SHP77 treated with DMSO at 0.1 percent for 48 hours (cell line): Measurements from ENCODE around the gene COG3.

ENCODE experiments used
- DNase-seq: peaks from one replicate; lab custom pipeline; 2025; lab: John Stamatoyannopoulos, UW

The COG3 gene

GRCh38 chr13:45506811-45507210, 42.1 kb downstream of the COG3 start:
- no peak for DNase-seq

GRCh38 chr13:45508776-45509175, 44.0 kb downstream of the COG3 start:
- DNase-seq: no peak

GRCh38 chr13:45510672-45511071, 45.9 kb downstream of the COG3 start:
- no peak for DNase-seq

- DNase-seq: no peak
These were observed 46.8 kb downstream of the COG3 start for GRCh38 chr13:45511310-45512097.

- DNase-seq: no peak
These were observed 47.4 kb downstream of the COG3 start for GRCh38 chr13:45512098-45512496.

GRCh38 chr13:45516757-45517156, 52.0 kb downstream of the COG3 start:
- no peak for DNase-seq

GRCh38 chr13:45518525-45519245, 53.9 kb downstream of the COG3 start:
- no peak for DNase-seq

- no peak for DNase-seq
These were observed 54.8 kb downstream of the COG3 start for GRCh38 chr13:45519493-45519892.

- DNase-seq: no peak
These were observed 56.6 kb downstream of the COG3 start for GRCh38 chr13:45521297-45521696.

GRCh38 chr13:45522571-45522970, 57.8 kb downstream of the COG3 start:
- no peak for DNase-seq

GRCh38 chr13:45527699-45528462, 63.1 kb downstream of the COG3 start:
- no peak for DNase-seq

- DNase-seq: no peak
These were observed 65.0 kb downstream of the COG3 start for GRCh38 chr13:45529758-45530157.

- DNase-seq: no peak
These were observed 69.9 kb downstream of the COG3 start for GRCh38 chr13:45534604-45535003.

GRCh38 chr13:45536224-45536623, 71.5 kb downstream of the COG3 start:
- no peak for DNase-seq

GRCh38 chr13:45537516-45537915, 72.8 kb downstream of the COG3 start:
- DNase-seq: no peak

GRCh38 chr13:45538382-45538781, 73.6 kb downstream of the COG3 start:
- no peak for DNase-seq

GRCh38 chr13:45540195-45540594, 75.5 kb downstream of the COG3 start:
- DNase-seq: no peak

GRCh38 chr13:45540864-45541263, 76.1 kb downstream of the COG3 start:
- DNase-seq: no peak

GRCh38 chr13:45541806-45542205, 77.1 kb downstream of the COG3 start:
- DNase-seq: no peak

GRCh38 chr13:45542391-45542790, 77.7 kb downstream of the COG3 start:
- DNase-seq: no peak

- no peak for DNase-seq
These were observed 78.1 kb downstream of the COG3 start for GRCh38 chr13:45542878-45543277.

GRCh38 chr13:45544520-45544919, 79.8 kb downstream of the COG3 start:
- no peak for DNase-seq
